ENCODE measurements around the gene ZNF524. TPM values are rescaled to one million over a fixed set of nuclear protein-coding genes. Genes with fewer than 3 reads are reported as not detected.

ZNF524 gene
- total RNA-seq, 4 donors from 2014 or later = 29.4 to 49.9 (median 47.0) TPM

GRCh38 chr19:55554302-55554701 is 45.8 kb upstream of the ZNF524 start:
- H3K27me3 ChIP-seq = peaks cover 16% of the 10 kb centered on the region
- H3K36me3 ChIP-seq = no peaks in the 10 kb centered on the region
- peaks cover 6% of the 10 kb centered on the region for H3K4me1 ChIP-seq
- H3K27ac ChIP-seq = no peak overlapping the region
- no peak overlapping the region for H3K4me3 ChIP-seq
- WGBS = 91% methylated on average over 9 of the region's 9 CpGs
- no peaks in the 10 kb centered on the region for H3K9me3 ChIP-seq
- TF ChIP-seq EP300 (IDR thresholded peaks at IDR 0.05) = no peak
- TF ChIP-seq, protein P1, sequence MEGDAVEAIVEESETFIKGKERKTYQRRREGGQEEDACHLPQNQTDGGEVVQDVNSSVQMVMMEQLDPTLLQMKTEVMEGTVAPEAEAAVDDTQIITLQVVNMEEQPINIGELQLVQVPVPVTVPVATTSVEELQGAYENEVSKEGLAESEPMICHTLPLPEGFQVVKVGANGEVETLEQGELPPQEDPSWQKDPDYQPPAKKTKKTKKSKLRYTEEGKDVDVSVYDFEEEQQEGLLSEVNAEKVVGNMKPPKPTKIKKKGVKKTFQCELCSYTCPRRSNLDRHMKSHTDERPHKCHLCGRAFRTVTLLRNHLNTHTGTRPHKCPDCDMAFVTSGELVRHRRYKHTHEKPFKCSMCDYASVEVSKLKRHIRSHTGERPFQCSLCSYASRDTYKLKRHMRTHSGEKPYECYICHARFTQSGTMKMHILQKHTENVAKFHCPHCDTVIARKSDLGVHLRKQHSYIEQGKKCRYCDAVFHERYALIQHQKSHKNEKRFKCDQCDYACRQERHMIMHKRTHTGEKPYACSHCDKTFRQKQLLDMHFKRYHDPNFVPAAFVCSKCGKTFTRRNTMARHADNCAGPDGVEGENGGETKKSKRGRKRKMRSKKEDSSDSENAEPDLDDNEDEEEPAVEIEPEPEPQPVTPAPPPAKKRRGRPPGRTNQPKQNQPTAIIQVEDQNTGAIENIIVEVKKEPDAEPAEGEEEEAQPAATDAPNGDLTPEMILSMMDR (IDR thresholded peaks at IDR 0.05) = no peak
- no peak for TF ChIP-seq POLR2A (IDR thresholded peaks at IDR 0.05)
- no peak for TF ChIP-seq POLR2AphosphoS5 (IDR thresholded peaks at IDR 0.05)
- DNase-seq (ENCODE audit: low spot score in 2 of 2) = no peak

DNA sequence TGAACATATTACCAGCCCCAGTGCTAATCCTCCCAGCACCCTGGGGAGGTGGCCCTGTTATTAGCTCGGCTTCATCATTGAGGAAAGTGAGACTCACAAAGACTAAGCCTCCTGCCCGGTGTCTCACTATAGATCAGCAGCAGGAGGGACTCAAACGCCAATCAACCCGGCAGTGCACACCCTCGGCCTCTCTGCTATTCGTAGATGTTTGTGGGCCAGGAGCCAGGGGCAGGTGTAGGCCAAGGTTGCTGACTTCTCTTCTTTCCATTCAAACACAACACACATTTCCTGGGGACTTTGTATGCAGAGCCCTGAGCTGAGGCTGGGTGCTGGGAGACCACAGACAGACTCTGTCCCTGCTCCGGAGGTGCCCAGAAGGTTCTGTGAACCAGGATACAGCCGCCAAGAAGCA is 45.3 kb upstream of the ZNF524 start:
- no peak overlapping the region for H3K27ac ChIP-seq
- TF ChIP-seq EP300 (IDR thresholded peaks at IDR 0.05) = no peak
- TF ChIP-seq POLR2AphosphoS5 (IDR thresholded peaks at IDR 0.05) = no peak
- TF ChIP-seq, protein P1 (IDR thresholded peaks at IDR 0.05) = no peak
- no peak for TF ChIP-seq POLR2A (IDR thresholded peaks at IDR 0.05)
- peaks cover 18% of the 10 kb centered on the region for H3K27me3 ChIP-seq
- no peak overlapping the region for H3K4me3 ChIP-seq
- peaks cover 6% of the 10 kb centered on the region for H3K4me1 ChIP-seq
- no peaks in the 10 kb centered on the region for H3K36me3 ChIP-seq
- WGBS = 59% methylated on average over 8 of the region's 8 CpGs
- DNase-seq (ENCODE audit: low spot score in 2 of 2) = no peak
- H3K9me3 ChIP-seq = no peaks in the 10 kb centered on the region

DNA sequence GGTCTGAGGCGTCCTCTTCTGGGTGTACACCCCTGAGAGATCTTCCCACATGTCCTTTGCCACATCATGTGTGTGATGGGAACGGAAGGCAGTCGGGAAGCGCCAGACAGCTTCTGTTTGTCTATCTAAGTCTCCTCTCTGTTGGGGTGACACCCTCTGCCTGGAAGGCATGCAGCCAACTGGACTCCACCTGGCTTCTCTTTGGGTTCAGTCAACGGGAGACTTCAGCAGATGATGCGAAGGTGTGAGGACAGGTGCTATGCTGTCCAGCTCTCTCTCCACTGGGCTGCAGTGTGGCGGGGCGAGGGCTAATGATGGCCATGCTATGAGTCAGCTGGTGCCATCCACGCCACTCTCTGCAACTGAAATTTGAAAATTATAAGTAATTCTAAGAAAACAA is 40.4 kb upstream of the ZNF524 start:
- TF ChIP-seq, protein P1 (IDR thresholded peaks at IDR 0.05) = no peak
- no peak for TF ChIP-seq POLR2A (IDR thresholded peaks at IDR 0.05)
- no peak for TF ChIP-seq POLR2AphosphoS5 (IDR thresholded peaks at IDR 0.05)
- no peak for TF ChIP-seq EP300 (IDR thresholded peaks at IDR 0.05)
- Histone ChIP-seq H3K36me3 (no peaks in the 10 kb centered on the region), H3K27me3 (peaks cover 13% of the 10 kb centered on the region), H3K4me3 (no peak overlapping the region), H3K9me3 (no peaks in the 10 kb centered on the region), H3K27ac (no peak overlapping the region), H3K4me1 (peaks cover 5% of the 10 kb centered on the region)
- WGBS = 76% methylated on average over 9 of the region's 9 CpGs
- DNase-seq (ENCODE audit: low spot score in 2 of 2) = no peak

- 29% methylated on average over 12 of the region's 12 CpGs for WGBS
- peaks cover 35% of the 10 kb centered on the region for H3K27me3 ChIP-seq
- no peaks in the 10 kb centered on the region for H3K36me3 ChIP-seq
- H3K9me3 ChIP-seq = no peaks in the 10 kb centered on the region
- no peak overlapping the region for H3K4me3 ChIP-seq
- H3K27ac ChIP-seq = no peak overlapping the region
- peaks cover 5% of the 10 kb centered on the region for H3K4me1 ChIP-seq
- TF ChIP-seq POLR2AphosphoS5 (IDR thresholded peaks at IDR 0.05) = no peak
- no peak for TF ChIP-seq POLR2A (IDR thresholded peaks at IDR 0.05)
- TF ChIP-seq, protein P1 (IDR thresholded peaks at IDR 0.05) = no peak
- TF ChIP-seq EP300 (IDR thresholded peaks at IDR 0.05) = no peak
- no peak for DNase-seq (ENCODE audit: low spot score in 2 of 2)
Observed at GRCh38 chr19:55563261-55563690, 36.8 kb upstream of the ZNF524 start.

DNA sequence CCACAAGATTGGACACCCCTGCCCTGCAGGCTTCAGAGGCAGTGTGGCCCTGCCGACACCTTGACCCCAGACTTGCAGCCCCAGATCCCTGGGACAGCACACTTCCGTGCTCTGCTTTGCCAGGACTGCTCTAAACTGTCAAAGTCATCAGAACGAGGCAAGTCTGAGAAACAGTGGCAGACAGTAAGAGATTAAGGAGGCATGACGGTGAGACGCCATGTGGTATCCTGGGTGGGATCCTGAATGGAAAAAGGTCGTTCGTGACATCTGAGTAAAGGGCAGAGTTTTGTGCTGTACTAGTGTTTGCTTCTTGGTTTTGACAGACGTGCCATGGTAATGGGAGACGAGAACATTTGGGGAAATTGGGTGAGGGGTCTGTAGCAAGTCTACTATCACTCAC is 33.3 kb upstream of the ZNF524 start:
- Histone ChIP-seq H3K4me1 (peaks cover 5% of the 10 kb centered on the region), H3K27me3 (peaks cover 30% of the 10 kb centered on the region), H3K9me3 (no peaks in the 10 kb centered on the region), H3K27ac (no peak overlapping the region), H3K4me3 (no peak overlapping the region), H3K36me3 (no peaks in the 10 kb centered on the region)
- WGBS = 48% methylated on average over 9 of the region's 9 CpGs
- TF ChIP-seq POLR2A (IDR thresholded peaks at IDR 0.05) (no peak), POLR2AphosphoS5 (IDR thresholded peaks at IDR 0.05) (no peak), EP300 (IDR thresholded peaks at IDR 0.05) (no peak)
- TF ChIP-seq, protein P1 (IDR thresholded peaks at IDR 0.05) = no peak
- no peak for DNase-seq (ENCODE audit: low spot score in 2 of 2)
